Measurements from ENCODE around the gene SCRN2.

SCRN2 gene

GRCh38 chr17:47840742-47841487 lies at the start of gene SCRN2:
Gene SCRN2 (minus strand): TSS chr17:47841273. CDS start chr17:47840843, 430 bp downstream.
- DNase-seq = peak; percentile 96

- DNase-seq = peak; percentile 85
These were observed 48.9 kb upstream of the SCRN2 start for GRCh38 chr17:47889734-47890529.

GRCh38 chr17:47888293-47888692 lies 47.2 kb upstream of the SCRN2 start:
- no peak for DNase-seq

- DNase-seq = no peak
These were observed 44.0 kb upstream of the SCRN2 start for GRCh38 chr17:47884905-47885730.

GRCh38 chr17:47884427-47884740 lies 43.3 kb upstream of the SCRN2 start:
- no peak for DNase-seq

GRCh38 chr17:47883589-47884426 lies 42.7 kb upstream of the SCRN2 start:
- no peak for DNase-seq

- no peak for DNase-seq
These were observed 41.9 kb upstream of the SCRN2 start for GRCh38 chr17:47882695-47883588.

GRCh38 chr17:47882247-47882646 lies 41.2 kb upstream of the SCRN2 start:
- DNase-seq = no peak

GRCh38 chr17:47879776-47880454 lies 38.8 kb upstream of the SCRN2 start:
- no peak for DNase-seq

- DNase-seq = peak; percentile 51
These were observed 38.0 kb upstream of the SCRN2 start for GRCh38 chr17:47879028-47879585.

- no peak for DNase-seq
These were observed 37.3 kb upstream of the SCRN2 start for GRCh38 chr17:47878203-47879027.

GRCh38 chr17:47877368-47878034 lies 36.4 kb upstream of the SCRN2 start:
- peak; percentile 20 for DNase-seq

- no peak for DNase-seq
These were observed 34.2 kb upstream of the SCRN2 start for GRCh38 chr17:47875011-47875985.

- DNase-seq = no peak
These were observed 32.4 kb upstream of the SCRN2 start for GRCh38 chr17:47873200-47874090.

GRCh38 chr17:47872651-47873161 lies 31.6 kb upstream of the SCRN2 start:
- DNase-seq = no peak

- no peak for DNase-seq
These were observed 31.1 kb upstream of the SCRN2 start for GRCh38 chr17:47872019-47872650.
